ENCODE measurements around the gene HES4.

DNA sequence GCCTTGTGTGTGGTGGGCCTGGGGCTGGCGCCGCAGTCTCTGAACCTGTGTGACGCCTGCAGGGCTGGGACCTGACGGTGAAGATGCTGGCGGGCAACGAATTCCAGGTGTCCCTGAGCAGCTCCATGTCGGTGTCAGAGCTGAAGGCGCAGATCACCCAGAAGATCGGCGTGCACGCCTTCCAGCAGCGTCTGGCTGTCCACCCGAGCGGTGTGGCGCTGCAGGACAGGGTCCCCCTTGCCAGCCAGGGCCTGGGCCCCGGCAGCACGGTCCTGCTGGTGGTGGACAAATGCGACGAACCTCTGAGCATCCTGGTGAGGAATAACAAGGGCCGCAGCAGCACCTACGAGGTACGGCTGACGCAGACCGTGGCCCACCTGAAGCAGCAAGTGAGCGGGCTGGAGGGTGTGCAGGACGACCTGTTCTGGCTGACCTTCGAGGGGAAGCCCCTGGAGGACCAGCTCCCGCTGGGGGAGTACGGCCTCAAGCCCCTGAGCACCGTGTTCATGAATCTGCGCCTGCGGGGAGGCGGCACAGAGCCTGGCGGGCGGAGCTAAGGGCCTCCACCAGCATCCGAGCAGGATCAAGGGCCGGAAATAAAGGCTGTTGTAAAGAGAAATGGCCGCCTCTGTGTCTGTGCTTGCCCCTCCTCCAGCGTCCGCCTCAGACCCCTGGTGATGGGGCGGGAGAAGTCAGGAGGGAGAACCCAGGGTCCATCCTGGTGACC, 14.2 kb upstream of the HES4 start:
- TF ChIP-seq, protein P1, sequence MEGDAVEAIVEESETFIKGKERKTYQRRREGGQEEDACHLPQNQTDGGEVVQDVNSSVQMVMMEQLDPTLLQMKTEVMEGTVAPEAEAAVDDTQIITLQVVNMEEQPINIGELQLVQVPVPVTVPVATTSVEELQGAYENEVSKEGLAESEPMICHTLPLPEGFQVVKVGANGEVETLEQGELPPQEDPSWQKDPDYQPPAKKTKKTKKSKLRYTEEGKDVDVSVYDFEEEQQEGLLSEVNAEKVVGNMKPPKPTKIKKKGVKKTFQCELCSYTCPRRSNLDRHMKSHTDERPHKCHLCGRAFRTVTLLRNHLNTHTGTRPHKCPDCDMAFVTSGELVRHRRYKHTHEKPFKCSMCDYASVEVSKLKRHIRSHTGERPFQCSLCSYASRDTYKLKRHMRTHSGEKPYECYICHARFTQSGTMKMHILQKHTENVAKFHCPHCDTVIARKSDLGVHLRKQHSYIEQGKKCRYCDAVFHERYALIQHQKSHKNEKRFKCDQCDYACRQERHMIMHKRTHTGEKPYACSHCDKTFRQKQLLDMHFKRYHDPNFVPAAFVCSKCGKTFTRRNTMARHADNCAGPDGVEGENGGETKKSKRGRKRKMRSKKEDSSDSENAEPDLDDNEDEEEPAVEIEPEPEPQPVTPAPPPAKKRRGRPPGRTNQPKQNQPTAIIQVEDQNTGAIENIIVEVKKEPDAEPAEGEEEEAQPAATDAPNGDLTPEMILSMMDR (IDR thresholded peaks at IDR 0.05; ENCODE audit: low read length), result no peak
- no peak for TF ChIP-seq EZH2 (optimal IDR thresholded peaks at IDR 0.05; ENCODE audit: low read depth, low read length)

Measured in MM.1S (cell line).